GM23248 (cell line): ENCODE measurements around the gene DCLK2.

Source experiments
- EZH2 ChIP-seq: fragments of 200-600 bp; sonication (generic); IDR thresholded peaks from 2 replicates; pipeline ENCODE4 v1.6.1; 2018; ENCODE audit warnings: antibody characterized with exemption, mild to moderate bottlenecking; ENCODE audit not compliant: insufficient read depth, poor library complexity, severe bottlenecking
- EZH2phosphoT487 ChIP-seq: fragments of 200-600 bp; sonication (generic); IDR thresholded peaks from 2 replicates; pipeline ENCODE4 v1.6.1; 2018; ENCODE audit warnings: antibody characterized with exemption, moderate library complexity, mild to moderate bottlenecking, low read depth; ENCODE audit not compliant: insufficient read depth

DNA sequence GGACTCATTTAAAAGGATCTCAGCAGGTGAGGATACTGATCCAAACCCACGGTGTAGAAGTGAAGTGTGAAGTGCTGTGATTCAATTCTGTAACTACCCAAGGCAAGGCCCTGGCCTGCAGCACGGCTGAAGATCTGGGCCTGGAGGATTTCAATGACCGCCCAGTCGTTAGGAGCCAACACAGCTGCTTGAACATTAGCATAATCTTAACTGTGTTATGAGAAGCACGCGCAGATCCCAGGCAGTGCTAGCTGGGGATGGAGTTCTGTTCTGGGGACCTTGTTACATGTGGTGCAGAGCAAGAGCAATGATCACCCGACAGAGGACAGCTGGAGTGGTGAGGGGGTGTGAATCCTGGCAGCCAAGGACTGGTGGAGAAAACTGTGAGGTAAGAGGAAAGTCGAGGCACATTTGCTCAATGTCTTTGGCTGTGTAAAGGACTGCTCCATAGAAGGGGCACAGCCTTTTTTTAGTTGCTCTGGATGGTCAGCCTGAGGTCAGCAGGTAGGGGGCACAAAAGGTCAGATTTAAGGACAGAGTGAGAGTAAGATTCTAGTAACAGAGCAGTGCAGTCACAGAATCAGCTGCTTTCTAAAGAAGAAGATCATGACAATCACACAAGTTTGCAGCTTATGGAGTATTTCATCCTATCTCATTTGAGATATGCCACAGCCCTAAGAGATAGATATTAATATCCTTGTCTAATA, 181.8 kb downstream of the DCLK2 start:
- TF ChIP-seq EZH2phosphoT487 (no peak), EZH2 (no peak)
